ENCODE results near the gene UCHL3. TPM values are rescaled to one million over a fixed set of nuclear protein-coding genes. Genes with fewer than 3 reads are reported as not detected.

UCHL3 gene
- 42.4 to 53.7 TPM (median 46.9 TPM) in 5 replicates for total RNA-seq (2022; extraction: Qiagen RNA extraction; ENCODE audit: low read depth)

GRCh38 chr13:75549262-75550158, at the start of gene UCHL3:
UCHL3 (plus strand) TSS chr13:75549791; CDS start chr13:75549821, 30 bp downstream.

DNA sequence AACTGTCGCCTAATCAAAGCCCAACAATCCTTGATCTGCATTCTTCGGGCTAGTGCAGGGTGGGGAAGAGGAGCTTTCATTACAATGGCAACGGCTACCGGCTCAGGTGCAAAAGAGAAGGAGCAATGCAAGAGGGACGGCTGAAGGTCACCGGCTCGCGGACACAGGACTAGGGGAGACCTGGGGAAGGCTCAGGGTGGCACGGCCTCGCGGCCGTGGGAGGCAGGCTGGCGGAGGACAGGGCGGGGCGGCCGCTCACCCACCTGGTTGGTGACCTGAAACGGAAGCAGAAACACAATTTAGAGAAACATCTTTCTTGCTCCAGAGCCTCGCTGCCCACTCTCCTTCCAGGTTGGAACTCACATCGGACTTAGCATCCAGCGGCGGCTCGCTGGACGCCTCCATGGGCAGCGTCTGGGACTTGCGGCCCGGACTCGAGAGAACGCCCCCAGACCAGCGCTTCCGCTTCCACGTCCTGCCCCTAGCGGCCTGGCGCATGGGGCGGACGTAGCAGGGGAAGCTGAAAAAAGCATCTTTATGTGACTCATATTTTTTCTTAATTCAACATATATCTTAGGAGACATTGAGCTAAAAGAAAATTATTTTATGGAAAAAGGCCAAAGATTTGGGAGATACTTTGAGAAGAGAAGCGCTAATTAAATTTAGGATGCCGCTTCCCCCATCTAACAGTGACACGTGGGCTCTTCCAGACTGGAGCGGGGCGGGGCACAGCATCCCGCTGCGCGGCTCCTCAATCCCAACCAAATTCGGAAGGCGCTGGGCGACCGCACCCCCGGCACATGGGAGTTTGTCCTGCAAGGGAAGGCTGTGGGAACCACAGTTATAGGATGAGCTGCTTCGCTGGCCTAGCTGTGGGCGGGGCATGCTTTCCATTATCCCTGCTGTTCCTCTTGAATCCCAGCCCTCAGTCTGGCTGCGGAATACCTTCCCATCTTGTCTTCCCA, 11.9 kb upstream of the UCHL3 start, which contains the start of gene COMMD6:
COMMD6 (minus strand) TSS at position 441 of the 965 bp plus-strand sequence; CDS start at position 405, 36 bp downstream.

GRCh38 chr13:75635828-75636435, 86.3 kb downstream of the UCHL3 start, which contains the start of gene LMO7:
LMO7 (plus strand) TSS chr13:75636330; CDS start chr13:75636658, 328 bp downstream.

Other genes with a start within 250 kb of the UCHL3 start
- gene TBC1D4, start 67.6 kb upstream of the UCHL3 start, total RNA-seq (2022; extraction: Qiagen RNA extraction; ENCODE audit: low read depth) = 13.1 to 19.1 TPM (median 13.8 TPM) in 5 replicates
- 102 to 155 TPM (median 143 TPM) in 5 replicates for gene COMMD6, start 11.9 kb upstream of the UCHL3 start, total RNA-seq (2022; extraction: Qiagen RNA extraction; ENCODE audit: low read depth)
- gene LMO7, start 86.5 kb downstream of the UCHL3 start, total RNA-seq (2022; extraction: Qiagen RNA extraction; ENCODE audit: low read depth) = 32.3 to 52.3 TPM (median 45.1 TPM) in 5 replicates